Body of pancreas (tissue), 4 donors: ENCODE data around the gene PIP4K2C.

Experiments used
- CTCF ChIP-seq, 7 experiments: fragments of 450-650 bp in 4 of 7; fragments of 200-600 bp in 3 of 7; sonication (generic) in 3 of 7; IDR thresholded peaks; one replicate each; pipeline ENCODE4 v1.5.1; 2016 to 2019; ENCODE audit warnings: antibody characterized with exemption in 7 of 7
- POLR2A ChIP-seq, 3 donors: fragments of 450-650 bp; IDR thresholded peaks; one replicate each; pipeline ENCODE4 v1.6.1; 2016; ENCODE audit warnings: antibody characterized with exemption in 3 of 3, mild to moderate bottlenecking in 2 of 3

- TF ChIP-seq POLR2A (IDR thresholded peaks at IDR 0.05) (no peak), CTCF (IDR thresholded peaks at IDR 0.05) (no peak)
Observed at GRCh38 chr12:57543581-57543980, 47.4 kb upstream of the PIP4K2C start.
